HG02678 (cell line): Measurements from ENCODE around the gene SMCO1.
"Not testable (repeated sequence)": the region's sequence is repeated elsewhere in the genome, so short reads cannot be mapped to it uniquely, and the experiment has no call there.

Experiments used
- ATAC-seq: cut with Tn5 transposase; IDR thresholded peaks from one replicate; pipeline ENCODE4 v1.9.1; 2021; ENCODE audit warnings: mild to moderate bottlenecking, moderate library complexity; ENCODE audit not compliant: unreplicated experiment

Gene SMCO1, protein sequence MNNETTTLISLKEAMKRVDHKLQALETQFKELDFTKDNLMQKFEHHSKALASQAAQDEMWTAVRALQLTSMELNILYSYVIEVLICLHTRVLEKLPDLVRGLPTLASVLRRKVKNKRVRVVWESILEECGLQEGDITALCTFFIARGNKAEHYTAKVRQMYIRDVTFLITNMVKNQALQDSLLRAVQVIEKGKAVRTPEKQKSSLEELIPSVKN

GRCh38 chr3:196514913-196515621 is at the start of gene SMCO1:
TSS of gene SMCO1 (minus strand) at chr3:196515346. CDS start at chr3:196515209, 137 bp downstream.
- no peak for ATAC-seq

- ATAC-seq: no peak
Observed at GRCh38 chr3:196563721-196564225, 48.6 kb upstream of the SMCO1 start.

- ATAC-seq: no peak
Observed at GRCh38 chr3:196559826-196560225, 44.7 kb upstream of the SMCO1 start.

DNA sequence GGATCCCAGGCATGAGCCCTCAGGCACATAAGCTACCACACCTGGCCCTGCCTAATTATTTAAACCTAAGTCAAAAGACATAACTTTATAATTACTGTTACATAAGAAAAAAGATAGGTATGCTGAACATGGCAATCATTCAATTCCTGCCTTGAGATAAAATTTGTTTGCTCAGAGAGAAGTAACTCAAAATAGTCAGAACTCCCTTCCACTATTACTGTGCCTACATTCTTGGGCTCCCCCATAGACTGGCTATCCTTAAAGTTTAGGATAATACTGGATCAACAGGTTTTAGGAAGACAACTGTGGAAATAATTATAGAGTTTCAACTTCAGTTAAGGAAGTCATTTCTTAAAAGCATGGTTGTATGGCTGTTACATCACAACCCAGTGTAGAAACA is 43.3 kb upstream of the SMCO1 start:
- no peak for ATAC-seq

GRCh38 chr3:196557236-196557635 is 42.1 kb upstream of the SMCO1 start:
- no peak for ATAC-seq

DNA sequence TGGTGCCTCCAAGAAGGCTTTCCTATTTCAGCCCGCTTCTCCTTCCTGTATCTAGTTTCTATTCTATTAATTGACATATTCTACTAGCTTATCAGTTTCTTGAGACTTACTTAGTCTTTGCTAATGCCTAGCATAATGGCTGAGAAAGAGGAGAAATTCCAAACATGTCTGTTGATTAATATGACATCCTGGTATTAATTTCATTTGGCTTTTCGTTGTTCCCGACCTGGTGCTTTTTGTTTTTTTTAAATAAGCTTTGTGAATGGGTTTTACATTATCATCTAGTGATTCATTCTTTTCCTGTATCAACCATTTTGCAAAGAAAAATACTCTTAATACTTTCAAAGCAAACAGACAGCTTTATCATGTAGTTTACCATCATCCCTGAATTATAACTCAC is 40.1 kb upstream of the SMCO1 start:
- ATAC-seq: no peak

- ATAC-seq: no peak
Observed at GRCh38 chr3:196554205-196554604, 39.1 kb upstream of the SMCO1 start.

DNA sequence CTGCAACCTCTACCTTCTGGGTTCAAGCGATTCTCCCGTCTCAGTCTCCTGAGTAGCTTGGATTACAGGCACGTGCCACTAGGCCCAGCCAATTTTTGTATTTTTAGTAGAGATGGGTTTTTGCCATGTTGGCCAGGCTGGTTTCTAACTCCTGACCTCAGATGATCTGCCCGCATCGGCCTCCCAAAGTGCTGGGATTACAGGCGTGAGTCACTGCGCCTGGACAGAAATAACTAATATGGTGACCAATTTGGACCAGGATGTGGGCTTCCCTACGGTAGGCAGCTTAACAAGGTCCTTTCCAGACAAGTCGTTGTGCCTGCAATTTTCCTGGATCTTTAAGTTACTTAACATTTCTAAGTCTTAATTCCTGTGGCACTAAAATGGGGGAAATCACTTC is 38.4 kb upstream of the SMCO1 start:
- ATAC-seq: no peak

- no peak for ATAC-seq
Observed at GRCh38 chr3:196552253-196552652, 37.1 kb upstream of the SMCO1 start.

DNA sequence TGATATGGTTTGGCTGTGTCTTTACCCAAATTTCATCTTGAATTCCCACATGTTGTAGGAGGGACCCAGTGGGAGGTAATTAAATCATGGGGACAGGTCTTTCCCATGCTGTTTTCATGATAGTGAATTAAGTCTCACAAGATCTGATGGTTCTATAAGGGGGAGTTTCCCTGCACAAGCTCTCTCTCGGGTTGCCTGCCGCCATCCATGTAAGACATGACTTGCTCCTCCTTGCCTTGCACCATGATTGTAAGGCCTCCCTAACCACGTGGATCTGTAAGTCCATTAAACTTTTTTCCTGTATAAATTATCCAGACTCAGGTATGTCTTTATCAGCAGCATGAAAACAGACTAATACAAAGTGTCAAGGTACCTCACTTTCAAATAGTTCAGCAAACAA is 35.0 kb upstream of the SMCO1 start:
- not testable (repeated sequence) for ATAC-seq

DNA sequence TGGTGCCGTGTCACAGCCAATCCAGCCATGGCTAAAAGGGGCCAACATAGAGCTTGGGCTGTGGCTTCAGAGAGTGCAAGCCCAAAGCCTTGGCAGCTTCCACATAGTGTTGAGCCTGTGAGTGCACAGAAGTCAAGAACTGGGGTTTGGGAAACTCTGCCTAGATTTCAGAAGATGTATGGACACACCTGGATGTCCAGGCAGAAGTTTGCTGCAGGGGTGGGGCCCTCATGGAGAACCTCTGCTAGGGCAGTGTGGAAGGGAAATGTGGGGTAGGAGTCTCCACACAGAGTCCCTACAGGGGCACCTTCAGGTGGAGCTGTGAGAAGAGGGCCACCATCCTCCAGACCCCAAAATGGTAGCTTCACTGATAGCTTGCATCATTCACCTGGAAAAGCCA is 34.2 kb upstream of the SMCO1 start:
- not testable (repeated sequence) for ATAC-seq

GRCh38 chr3:196547067-196547466 is 31.9 kb upstream of the SMCO1 start:
- no peak for ATAC-seq

GRCh38 chr3:196546537-196546936 is 31.4 kb upstream of the SMCO1 start:
- no peak for ATAC-seq

DNA sequence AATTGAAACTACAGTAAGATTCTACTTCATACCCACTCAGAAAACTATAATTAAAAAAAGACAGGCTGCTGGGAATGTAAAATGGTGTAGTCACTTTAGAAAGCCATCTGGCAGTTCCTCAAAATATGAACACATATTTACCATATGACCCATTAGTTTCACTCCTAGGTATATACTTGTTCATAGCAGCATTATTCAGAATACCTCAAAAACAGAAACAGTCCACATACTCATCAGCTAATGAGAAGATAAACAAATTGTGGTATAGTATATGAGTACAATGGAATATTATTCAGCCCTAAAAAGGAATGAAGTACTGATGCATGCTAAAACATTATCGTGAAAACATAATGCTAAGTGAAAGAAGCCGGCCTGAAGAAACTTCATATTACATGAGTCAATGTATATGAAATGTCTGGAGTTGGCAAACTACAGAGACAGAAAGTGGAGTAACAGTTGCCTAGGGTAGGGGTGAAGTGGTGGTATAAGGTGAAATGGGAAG is 29.4 kb upstream of the SMCO1 start:
- ATAC-seq: no peak

DNA sequence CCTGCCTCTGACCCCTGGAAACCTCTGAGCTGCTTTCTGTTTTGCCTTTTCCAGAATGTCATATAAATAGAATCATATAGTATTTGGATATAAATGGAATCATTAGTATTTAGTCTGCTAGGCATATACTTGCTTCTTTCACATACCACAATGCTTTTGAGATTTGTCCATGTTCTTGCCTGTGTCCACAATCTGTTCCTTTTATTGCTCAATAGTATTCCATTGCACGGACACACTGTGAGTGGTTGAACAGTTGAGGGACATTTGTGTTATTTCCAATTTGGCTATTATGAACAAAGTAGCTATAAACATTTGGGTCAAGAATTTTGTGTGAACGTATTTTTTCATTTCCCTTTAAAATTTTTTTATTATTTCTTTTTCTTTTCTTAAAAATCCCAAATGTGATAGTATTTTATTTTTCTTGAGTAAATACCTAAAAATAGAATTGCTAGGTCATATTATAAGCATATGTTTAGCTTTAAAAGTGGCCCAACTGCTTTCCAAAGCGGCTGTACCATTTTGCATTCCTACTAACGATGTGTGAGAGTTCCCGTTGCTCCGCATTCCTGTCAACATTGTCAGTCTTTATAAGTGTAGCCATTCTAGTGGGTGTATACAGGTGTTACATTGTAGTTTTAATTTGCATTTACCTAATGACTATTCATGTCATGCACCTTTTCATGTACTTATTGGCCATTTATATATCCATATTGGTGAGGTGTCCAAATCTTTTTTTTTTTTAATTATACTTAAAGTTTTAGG is 26.7 kb upstream of the SMCO1 start:
- ATAC-seq: no peak

GRCh38 chr3:196537319-196537984 is 22.3 kb upstream of the SMCO1 start:
- ATAC-seq: no peak

GRCh38 chr3:196533260-196533681 is 18.1 kb upstream of the SMCO1 start:
- ATAC-seq: no peak

- ATAC-seq: no peak
Observed at GRCh38 chr3:196531418-196531817, 16.3 kb upstream of the SMCO1 start.

- ATAC-seq: peak; percentile 88
Observed at GRCh38 chr3:196528639-196529233, 13.6 kb upstream of the SMCO1 start.

DNA sequence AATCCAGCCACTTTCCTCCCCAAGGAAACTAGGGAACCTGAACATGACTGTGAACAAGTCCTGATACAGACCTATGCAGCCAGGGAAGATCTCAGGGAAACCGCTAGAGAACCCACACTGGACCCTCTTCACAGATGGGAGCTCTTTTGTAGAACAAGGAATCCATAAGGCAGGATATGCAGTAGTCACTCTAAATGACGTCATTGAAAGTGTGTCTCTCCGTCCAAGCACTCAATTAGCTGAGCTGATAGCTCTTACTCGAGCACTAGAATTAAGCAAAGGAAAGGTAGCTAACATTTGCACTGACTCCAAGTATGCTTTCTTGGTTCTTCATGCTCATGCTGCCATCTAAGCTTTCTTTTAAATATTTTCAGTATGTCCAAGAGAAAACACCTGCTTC is 10.0 kb upstream of the SMCO1 start:
- ATAC-seq: no peak

- no peak for ATAC-seq
Observed at GRCh38 chr3:196524527-196524926, 9.4 kb upstream of the SMCO1 start.
